Keratinocyte (primary cell): ENCODE results near the gene CCL22.

Experiments
- EZH2 ChIP-seq: IDR thresholded peaks from one replicate; pipeline ENCODE4 v1.6.1; 2012; ENCODE audit warnings: inconsistent platforms, mild to moderate bottlenecking, low read length, moderate library complexity
- TF ChIP-seq, protein P1 (sequence below), 3 experiments: IDR thresholded peaks in 1 of 3; conservative IDR thresholded peaks in 1 of 3; optimal IDR thresholded peaks in 1 of 3; 2 replicates in 2 of 3; 3 replicates in 1 of 3; pipeline versions ENCODE3 to v1.5.1; 2011; ENCODE audit warnings: low read length in 3 of 3, mild to moderate bottlenecking in 3 of 3, moderate library complexity in 2 of 3, control low read depth in 1 of 3, inconsistent platforms in 1 of 3; ENCODE audit not compliant: insufficient read depth in 2 of 3; ENCODE audit errors: extremely low read depth in 1 of 3

DNA sequence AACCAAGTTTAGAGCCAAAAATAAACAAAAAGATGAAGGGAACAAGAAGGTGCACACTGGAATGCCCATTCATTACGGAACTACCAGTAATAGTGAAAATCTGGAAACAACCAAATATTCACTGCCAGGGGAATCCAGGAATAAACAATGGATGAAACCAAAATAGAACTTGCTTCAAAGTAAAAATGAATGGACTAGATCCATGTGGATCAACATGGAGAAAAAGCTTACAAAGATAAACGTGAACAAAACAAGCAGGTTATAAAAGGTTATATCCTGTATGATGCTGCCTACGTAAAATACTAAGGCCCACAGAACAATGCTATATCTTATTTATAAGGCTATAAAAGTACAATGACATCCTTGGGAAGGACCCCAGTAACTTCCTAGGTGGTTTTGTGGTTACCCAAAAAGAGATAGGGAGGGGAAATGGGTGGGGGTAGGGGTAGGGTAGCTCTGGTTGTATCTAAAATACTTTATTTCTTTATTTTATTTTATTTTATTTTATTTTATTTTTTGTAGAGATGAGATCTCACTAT is 12.8 kb upstream of the CCL22 start:
- TF ChIP-seq, protein P1, sequence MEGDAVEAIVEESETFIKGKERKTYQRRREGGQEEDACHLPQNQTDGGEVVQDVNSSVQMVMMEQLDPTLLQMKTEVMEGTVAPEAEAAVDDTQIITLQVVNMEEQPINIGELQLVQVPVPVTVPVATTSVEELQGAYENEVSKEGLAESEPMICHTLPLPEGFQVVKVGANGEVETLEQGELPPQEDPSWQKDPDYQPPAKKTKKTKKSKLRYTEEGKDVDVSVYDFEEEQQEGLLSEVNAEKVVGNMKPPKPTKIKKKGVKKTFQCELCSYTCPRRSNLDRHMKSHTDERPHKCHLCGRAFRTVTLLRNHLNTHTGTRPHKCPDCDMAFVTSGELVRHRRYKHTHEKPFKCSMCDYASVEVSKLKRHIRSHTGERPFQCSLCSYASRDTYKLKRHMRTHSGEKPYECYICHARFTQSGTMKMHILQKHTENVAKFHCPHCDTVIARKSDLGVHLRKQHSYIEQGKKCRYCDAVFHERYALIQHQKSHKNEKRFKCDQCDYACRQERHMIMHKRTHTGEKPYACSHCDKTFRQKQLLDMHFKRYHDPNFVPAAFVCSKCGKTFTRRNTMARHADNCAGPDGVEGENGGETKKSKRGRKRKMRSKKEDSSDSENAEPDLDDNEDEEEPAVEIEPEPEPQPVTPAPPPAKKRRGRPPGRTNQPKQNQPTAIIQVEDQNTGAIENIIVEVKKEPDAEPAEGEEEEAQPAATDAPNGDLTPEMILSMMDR (optimal IDR thresholded peaks at IDR 0.05 in 1 of 3, IDR thresholded peaks at IDR 0.05 in 1 of 3, conservative IDR thresholded peaks at IDR 0.05 in 1 of 3; ENCODE audit: extremely low read depth in 1 of 3, insufficient read depth in 2 of 3, low read length in 3 of 3): no peak
- TF ChIP-seq EZH2: no peak
